HFFc6 (cell line): ENCODE measurements around the gene PDLIM1. TPM values are rescaled to one million over a fixed set of nuclear protein-coding genes. Genes with fewer than 3 reads are reported as not detected.

ENCODE experiments used
- DNase-seq: peaks from one replicate; pipeline ENCODE4 v3.0.0-alpha.2; 2018
- H3K27ac Mint-ChIP-seq: 2 replicates; pipeline ENCODE4 v1.8.0; 2020; ENCODE audit warnings: mild to moderate bottlenecking, mixed read lengths
- H3K27me3 Mint-ChIP-seq: 2 replicates; pipeline ENCODE4 v1.8.0; 2021; ENCODE audit warnings: mild to moderate bottlenecking, moderate library complexity, mixed read lengths; ENCODE audit not compliant: insufficient read depth
- H3K36me3 Mint-ChIP-seq: 2 replicates; pipeline ENCODE4 v1.8.0; 2021; ENCODE audit warnings: low read depth, mixed read lengths
- H3K4me1 Mint-ChIP-seq: 2 replicates; pipeline ENCODE4 v1.8.0; 2020; ENCODE audit warnings: low read depth, mixed read lengths
- H3K4me3 Mint-ChIP-seq: 2 replicates; pipeline ENCODE4 v1.8.0; 2020; ENCODE audit warnings: mild to moderate bottlenecking, moderate library complexity, mixed read lengths
- H3K9me3 Mint-ChIP-seq: 2 replicates; pipeline ENCODE4 v1.8.0; 2020; ENCODE audit warnings: mild to moderate bottlenecking, mixed read lengths
- CTCF ChIP-seq: fragments of 200-600 bp; sonication (generic); IDR thresholded peaks from 2 replicates; pipeline ENCODE4 v1.5.0; 2021; ENCODE audit warnings: antibody characterized with exemption, mild to moderate bottlenecking
- total RNA-seq, 6 experiments: library from RNA; stranded (reverse); fragmentation: NEBNext Ultra II Directional; extraction: Animal tissue kit (Norgen Biotek cat#: 25700); gene quantifications; 2 replicates in 1 of 6; 3 replicates in 5 of 6; pipeline ENCODE4 v1.2.3, GENCODE V29; 2021

Gene PDLIM1
- total RNA-seq, 6 experiments from 2014 or later: 131 to 163 (median 154) TPM

GRCh38 chr10:95293631-95294030, 2.8 kb upstream of the PDLIM1 start:
- Mint-ChIP-seq H3K27ac (no peak overlapping the region), H3K4me3 (no peak overlapping the region), H3K9me3 (no peaks in the 10 kb centered on the region), H3K36me3 (no peaks in the 10 kb centered on the region), H3K4me1 (peaks cover 38% of the 10 kb centered on the region), H3K27me3 (peaks cover 1% of the 10 kb centered on the region)
- no peak for TF ChIP-seq CTCF
- DNase-seq: no peak

GRCh38 chr10:95291365-95292039, 699 bp upstream of the PDLIM1 start:
- Mint-ChIP-seq H3K27me3 (peaks cover 1% of the 10 kb centered on the region), H3K36me3 (no peaks in the 10 kb centered on the region), H3K4me1 (peaks cover 60% of the 10 kb centered on the region), H3K9me3 (no peaks in the 10 kb centered on the region), H3K4me3 (peak overlapping the region; percentile 79), H3K27ac (peak overlapping the region; percentile 59; the same call in 1 of the 2 replicates)
- TF ChIP-seq CTCF: no peak
- DNase-seq: no peak

- peak overlapping the region; percentile 79 for H3K27ac Mint-ChIP-seq
- H3K4me1 Mint-ChIP-seq: peaks cover 59% of the 10 kb centered on the region
- H3K36me3 Mint-ChIP-seq: 0 out of 2 replicates have a peak, but pooled peaks cover 4% of the 10 kb centered on the region
- no peaks in the 10 kb centered on the region for H3K9me3 Mint-ChIP-seq
- H3K4me3 Mint-ChIP-seq: peak overlapping the region; percentile 93
- no peak for DNase-seq
- TF ChIP-seq CTCF: no peak
- peaks cover 1% of the 10 kb centered on the region for H3K27me3 Mint-ChIP-seq
Observed at GRCh38 chr10:95289921-95290421, 832 bp downstream of the PDLIM1 start.

- peak; percentile 65 for TF ChIP-seq CTCF
- H3K4me3 Mint-ChIP-seq: peak overlapping the region; percentile 93
- H3K27me3 Mint-ChIP-seq: peaks cover 1% of the 10 kb centered on the region
- H3K27ac Mint-ChIP-seq: peak overlapping the region; percentile 79
- H3K9me3 Mint-ChIP-seq: no peaks in the 10 kb centered on the region
- DNase-seq: peak; percentile 42
- 0 out of 2 replicates have a peak, but pooled peaks cover 4% of the 10 kb centered on the region for H3K36me3 Mint-ChIP-seq
- H3K4me1 Mint-ChIP-seq: peaks cover 57% of the 10 kb centered on the region
Observed at GRCh38 chr10:95289003-95289920, 1.5 kb downstream of the PDLIM1 start.

- peak overlapping the region; percentile 37; the same call in 1 of the 2 replicates for H3K4me3 Mint-ChIP-seq
- peak overlapping the region; percentile 40 for H3K27ac Mint-ChIP-seq
- H3K4me1 Mint-ChIP-seq: peaks cover 57% of the 10 kb centered on the region
- peaks cover 1% of the 10 kb centered on the region for H3K27me3 Mint-ChIP-seq
- DNase-seq: no peak
- no peaks in the 10 kb centered on the region for H3K9me3 Mint-ChIP-seq
- 0 out of 2 replicates have a peak, but pooled peaks cover 4% of the 10 kb centered on the region for H3K36me3 Mint-ChIP-seq
- TF ChIP-seq CTCF: no peak
Observed at GRCh38 chr10:95288303-95288702, 2.5 kb downstream of the PDLIM1 start.
